NCI-H2196 treated with DMSO at 0.1 percent for 48 hours (cell line): ENCODE data around the gene WDR13.
"Not testable (repeated sequence)": the region's sequence is repeated elsewhere in the genome, so short reads cannot be mapped to it uniquely, and the experiment has no call there.

Source experiments
- DNase-seq: peaks from one replicate; lab custom pipeline; 2025; ENCODE audit not compliant: unreplicated experiment; lab: John Stamatoyannopoulos, UW

Gene WDR13

GRCh38 chrX:48597353-48598264 lies at the start of gene WDR13:
TSS of gene WDR13 (plus strand) at chrX:48597492. CDS start at chrX:48597997, 505 bp downstream.
- peak; percentile 67 for DNase-seq

DNA sequence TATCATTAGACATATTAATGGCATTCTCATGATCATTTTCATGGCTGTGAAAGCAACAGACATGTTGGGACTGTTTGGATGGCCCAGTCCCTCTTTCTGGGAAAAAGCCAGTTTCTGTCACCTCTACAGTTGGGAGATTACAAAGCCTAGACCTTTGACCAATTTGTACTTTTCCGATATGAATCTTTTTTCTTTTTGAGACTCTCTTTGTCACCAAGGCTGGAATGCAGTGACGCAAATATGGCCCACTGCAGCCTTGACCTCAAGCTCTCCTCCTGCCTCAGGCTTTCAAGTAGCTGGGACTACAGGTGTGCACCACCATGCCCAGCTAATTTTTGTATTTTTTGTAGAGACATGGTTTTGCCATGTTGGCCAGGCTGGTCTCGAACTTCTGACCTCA lies 48.4 kb upstream of the WDR13 start:
- DNase-seq, result no peak

DNA sequence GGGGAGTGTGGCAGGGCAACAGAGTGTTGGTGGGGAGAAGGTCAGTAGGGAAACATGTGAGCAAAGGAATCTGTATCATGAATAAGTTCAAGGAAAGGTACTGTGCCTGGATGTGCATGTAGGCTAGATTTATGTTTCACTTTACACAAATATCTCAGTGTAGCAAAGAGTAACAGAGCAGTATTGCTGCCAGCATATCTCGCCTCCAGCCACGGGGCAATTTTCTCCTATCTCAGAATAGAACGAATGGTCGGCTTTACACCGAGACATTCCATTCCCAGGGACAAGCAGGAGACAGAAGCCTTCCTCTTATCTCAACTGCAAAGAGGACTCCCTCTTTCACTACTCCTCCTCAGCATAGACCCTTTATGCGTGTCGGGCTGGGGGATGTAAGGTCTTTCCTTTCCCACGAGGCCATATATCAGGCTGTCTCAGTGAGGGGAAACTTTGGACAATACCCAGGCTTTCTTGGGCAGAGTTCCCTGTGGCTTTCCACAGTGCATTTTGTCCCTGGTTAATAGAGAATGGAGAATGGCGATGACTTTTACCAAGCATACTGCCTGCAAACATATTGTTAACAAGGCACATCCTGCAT lies 41.5 kb upstream of the WDR13 start:
- DNase-seq, result not testable (repeated sequence)

DNA sequence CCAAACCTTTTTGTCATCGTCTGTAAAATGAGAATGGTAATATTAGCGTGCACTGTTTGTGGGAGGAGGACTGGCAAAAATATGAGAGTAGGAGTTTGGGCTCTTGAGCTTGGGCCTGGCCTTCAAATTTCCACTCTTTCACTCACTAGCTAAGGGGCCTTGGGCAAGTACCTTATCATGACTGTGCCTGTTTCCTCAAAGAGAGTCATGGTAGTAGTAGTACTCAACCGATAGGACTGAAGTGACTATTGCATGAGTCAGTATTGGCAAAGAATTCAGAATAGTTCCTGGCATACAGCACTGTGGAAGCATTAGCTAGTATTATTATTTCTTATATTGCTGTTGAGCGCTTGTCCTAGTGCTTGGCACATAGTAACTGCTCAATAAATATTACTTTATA lies 39.0 kb upstream of the WDR13 start:
- no peak for DNase-seq

- DNase-seq, result no peak
Observed at GRCh38 chrX:48559636-48560035, 37.7 kb upstream of the WDR13 start.

GRCh38 chrX:48560056-48560455 lies 37.2 kb upstream of the WDR13 start:
- DNase-seq, result no peak

DNA sequence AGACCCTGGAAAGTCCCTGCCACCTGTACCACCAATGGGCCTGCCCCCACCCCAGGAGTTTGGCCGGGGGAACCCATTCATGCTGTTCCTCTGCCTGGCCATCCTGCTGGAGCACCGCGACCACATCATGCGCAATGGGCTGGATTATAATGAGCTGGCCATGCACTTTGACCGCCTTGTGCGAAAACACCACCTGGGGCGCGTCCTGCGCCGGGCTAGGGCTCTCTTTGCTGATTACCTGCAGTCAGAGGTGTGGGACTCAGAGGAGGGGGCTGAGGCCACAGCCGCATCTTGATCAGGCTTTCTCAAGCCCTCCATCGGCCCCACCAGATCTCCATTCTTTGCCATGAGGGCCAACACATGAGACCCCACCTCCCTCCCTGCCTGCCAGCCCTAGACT lies 36.6 kb upstream of the WDR13 start:
- DNase-seq, result no peak

- no peak for DNase-seq
Observed at GRCh38 chrX:48569958-48570357, 27.3 kb upstream of the WDR13 start.

- DNase-seq, result peak; percentile 63
Observed at GRCh38 chrX:48573690-48574269, 23.5 kb upstream of the WDR13 start.

GRCh38 chrX:48574270-48575266 lies 22.7 kb upstream of the WDR13 start, which contains the start of gene RBM3:
TSS of gene RBM3 (plus strand) at chrX:48574484. CDS start at chrX:48575181, 697 bp downstream.
- peak; percentile 70 for DNase-seq

DNA sequence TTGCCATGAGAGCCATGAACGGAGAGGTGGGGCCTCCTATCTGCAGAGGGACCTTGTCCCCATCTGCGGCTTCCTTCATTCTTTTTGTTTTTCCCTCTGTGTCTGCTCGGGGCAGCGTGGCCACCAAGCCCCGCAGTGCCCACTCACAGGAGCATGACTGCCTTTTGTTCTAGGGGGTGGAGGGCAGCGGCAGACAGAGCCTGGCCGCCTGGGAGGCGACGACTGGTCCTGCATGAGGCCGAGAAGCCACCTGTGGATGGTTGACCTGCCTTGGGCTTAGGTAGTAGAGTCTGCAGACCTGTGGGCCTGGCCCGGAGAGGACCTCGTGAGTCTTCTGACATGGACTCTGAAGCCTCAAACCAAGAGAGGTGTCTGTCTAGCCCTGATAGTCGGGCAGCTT lies 21.6 kb upstream of the WDR13 start:
- DNase-seq, result no peak

GRCh38 chrX:48576108-48576507 lies 21.2 kb upstream of the WDR13 start:
- no peak for DNase-seq

DNA sequence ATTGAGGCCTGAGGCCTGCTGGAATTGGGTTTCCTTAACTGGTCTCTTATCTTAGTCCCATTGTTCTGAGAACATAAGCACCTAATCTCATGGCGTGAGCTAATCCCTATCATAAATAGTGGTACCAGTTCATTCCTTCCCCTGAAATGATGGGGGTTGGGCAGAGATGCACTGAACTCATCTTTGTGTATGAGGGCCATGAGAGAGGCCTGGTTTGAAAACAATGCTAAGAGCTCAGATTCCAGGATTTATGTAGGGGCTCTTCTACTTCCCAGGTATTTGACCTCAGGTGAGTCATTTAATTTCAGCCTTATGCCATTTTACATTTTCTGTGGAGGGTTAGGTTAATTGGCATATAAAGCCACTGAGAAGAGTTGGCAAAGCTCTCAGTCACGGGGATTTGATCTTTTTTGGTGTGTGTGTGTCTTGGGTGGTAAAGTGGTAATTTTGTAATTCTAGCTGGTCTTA lies 18.6 kb upstream of the WDR13 start:
- DNase-seq, result no peak

- no peak for DNase-seq
Observed at GRCh38 chrX:48579259-48579658, 18.0 kb upstream of the WDR13 start.

GRCh38 chrX:48580662-48581061 lies 16.6 kb upstream of the WDR13 start:
- DNase-seq, result no peak

- no peak for DNase-seq
Observed at GRCh38 chrX:48584698-48585097, 12.6 kb upstream of the WDR13 start.

GRCh38 chrX:48589482-48590162 lies 7.7 kb upstream of the WDR13 start:
- no peak for DNase-seq

DNA sequence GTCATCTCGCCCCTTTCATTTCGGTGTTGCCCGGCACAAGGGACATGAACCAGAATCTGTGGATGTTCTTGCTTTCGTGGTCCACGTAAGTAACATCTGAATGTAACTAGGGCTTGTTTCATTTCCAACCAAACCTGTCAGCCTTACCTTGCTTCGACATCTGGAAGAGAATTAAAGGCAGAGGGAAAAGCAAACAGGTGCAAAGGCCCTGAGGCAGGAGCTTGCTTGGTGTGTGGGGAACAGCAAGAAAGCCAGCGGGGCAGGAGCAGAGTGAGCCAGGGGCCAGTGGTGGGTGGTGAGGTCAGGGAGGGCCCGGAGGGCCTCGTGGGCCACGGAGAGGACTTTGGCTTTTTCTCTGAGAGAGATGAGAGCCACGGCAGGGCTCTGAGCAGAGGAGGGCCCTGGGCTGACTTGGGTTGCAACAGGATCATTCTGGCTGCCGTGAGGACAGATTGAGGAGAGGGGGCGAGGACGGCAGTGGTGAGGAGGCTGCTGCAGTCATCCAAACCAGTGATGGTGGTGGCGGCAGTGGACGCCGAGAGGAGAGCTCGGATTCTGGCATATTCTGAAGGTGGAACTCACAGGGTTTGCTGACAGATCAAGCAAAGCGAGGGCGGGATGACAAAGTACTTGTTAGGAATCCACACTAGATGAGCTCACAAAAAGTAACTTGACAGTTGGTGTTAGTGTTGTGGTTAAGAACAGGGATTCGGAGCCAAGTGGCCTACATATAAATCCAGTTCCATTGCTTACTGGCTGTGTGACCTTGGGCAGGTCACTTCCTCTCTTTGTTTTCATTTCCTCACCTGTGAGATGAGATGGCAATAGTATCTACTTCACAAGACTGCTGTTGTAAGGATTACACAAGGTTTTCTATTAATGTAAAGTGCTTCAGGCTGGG lies 6.8 kb upstream of the WDR13 start:
- no peak for DNase-seq

DNA sequence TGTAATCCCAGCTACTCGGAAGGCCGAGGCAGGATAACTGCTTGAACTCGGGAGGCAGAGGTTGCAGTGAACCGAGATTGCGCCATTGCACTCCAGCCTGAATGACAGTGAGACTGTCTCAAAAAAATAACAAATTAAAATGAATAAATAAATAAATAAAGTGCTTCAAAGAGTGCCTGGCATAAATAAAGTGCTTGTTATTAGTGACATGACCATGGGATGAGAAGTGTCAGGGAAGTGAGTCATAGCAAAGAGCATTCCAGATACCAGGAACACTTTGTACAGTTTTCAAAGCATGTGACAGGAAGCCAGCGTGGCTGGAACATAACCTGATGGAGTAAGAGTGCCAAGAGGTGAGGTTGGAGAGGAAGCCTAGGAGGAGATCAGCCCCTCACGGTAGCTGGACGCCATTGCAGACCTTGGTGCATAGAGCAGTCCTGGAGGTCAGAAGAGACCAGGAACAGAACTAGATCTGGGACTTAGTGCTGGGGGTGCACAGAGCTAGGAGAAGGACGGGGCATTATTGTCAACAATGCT lies 6.0 kb upstream of the WDR13 start:
- DNase-seq, result no peak
